GM19351 (cell line): Measurements from ENCODE around the gene CNIH3.
A peak's percentile ranks its signal among the peaks of the same experiment; 100 is the strongest.
"Not testable (repeated sequence)": the region's sequence is repeated elsewhere in the genome, so short reads cannot be mapped to it uniquely, and the experiment has no call there.

ENCODE experiments used
- ATAC-seq: cut with Tn5 transposase; IDR thresholded peaks from one replicate; pipeline ENCODE4 v1.9.1; 2021; ENCODE audit warnings: mild to moderate bottlenecking, moderate library complexity; ENCODE audit not compliant: unreplicated experiment

The CNIH3 gene

GRCh38 chr1:224684979-224685425 lies 68.9 kb downstream of the CNIH3 start:
- ATAC-seq: no peak

DNA sequence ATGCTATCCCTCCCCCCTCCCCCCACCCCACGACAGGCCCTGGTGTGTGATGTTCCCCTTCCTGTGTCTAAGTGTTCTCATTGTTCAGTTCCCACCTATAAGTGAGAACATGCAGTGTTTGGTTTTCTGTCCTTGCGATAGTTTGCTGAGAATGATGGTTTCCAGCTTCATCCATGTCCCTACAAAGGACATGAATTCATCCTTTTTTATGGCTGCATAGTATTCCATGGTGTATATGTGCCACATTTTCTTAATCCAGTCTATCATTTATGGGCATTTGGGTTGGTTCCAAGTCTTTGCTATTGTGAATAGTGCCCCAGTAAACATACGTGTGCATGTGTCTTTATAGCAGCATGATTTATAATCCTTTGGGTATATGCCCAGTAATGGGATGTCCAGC lies 70.0 kb downstream of the CNIH3 start:
- ATAC-seq: not testable (repeated sequence)

DNA sequence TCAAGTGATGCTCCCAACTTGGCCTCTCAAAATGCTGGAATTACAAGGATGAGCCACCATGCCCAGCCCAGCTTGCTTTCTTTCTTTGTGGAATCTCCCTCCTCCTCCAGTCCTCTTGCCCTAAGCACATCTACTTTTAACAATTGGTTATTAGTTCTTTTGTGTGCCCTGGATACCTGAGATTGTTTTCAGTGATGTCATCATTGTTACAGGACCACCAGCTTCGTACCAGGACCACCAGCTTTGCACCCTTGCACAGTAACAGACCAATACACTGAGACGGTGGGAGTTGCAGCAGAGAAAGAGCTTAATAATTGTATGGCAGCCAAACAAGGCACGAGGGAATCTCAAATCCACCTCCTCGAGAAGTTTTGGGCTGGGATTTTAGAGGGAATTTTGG lies 71.3 kb downstream of the CNIH3 start:
- ATAC-seq: no peak

- no peak for ATAC-seq
Measured at GRCh38 chr1:224689374-224689773, 73.3 kb downstream of the CNIH3 start.

GRCh38 chr1:224690576-224690975 lies 74.5 kb downstream of the CNIH3 start:
- no peak for ATAC-seq

DNA sequence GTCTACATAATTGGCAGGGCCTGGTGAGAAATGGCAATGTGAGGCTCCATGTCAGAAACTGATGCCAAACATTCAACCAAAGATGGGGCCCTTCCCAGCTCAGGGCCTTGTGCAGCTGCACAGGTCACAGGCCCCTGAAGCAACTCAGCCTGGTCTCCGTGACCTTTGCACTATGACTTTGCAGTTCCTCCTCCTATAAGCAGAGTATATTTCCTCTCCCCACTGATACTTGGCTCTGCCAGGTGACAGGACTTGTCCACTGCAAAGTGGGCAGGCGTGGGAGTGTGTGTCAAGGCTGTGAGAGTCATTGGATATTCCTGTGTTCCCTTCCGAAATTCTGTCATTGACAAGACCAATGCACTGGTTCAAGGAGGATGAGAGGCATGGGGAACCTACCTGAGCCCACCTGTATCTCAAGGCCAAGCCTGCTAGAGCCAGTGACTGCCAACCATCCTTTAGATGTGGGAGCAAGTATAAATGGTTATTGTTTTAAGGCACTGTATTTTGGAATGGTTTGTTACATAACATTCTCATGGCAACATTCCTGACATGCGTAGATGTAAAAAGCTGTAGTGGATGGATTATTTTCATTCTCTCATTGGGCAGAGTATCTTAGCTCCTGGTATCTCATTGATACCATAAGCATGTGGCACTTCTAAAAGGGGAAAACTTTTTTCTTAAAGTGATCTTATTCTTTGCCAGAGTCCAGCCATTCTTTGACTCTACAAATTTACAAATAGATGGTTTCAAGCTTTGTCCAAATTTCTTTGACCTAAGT lies 75.2 kb downstream of the CNIH3 start:
- ATAC-seq: no peak

GRCh38 chr1:224694969-224695368 lies 78.9 kb downstream of the CNIH3 start:
- no peak for ATAC-seq

DNA sequence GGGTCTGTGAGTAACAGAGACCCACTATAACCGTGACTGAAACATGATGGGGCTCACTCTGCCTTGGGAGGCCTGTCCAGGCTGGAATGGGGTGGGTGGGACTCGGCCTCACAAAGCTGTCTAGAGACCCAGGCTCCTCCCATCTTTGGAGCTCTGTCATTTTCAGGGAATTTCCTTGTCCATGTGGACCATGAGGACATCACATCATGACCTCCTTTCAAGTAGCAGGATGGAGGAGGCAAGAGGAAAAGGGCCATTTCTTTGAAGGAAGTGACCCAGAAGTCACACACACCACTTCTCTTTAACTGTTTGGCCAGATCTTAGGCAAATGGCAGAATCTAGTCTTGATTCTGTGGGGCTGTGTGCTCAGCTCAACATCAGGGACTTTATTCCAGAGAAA lies 79.9 kb downstream of the CNIH3 start:
- ATAC-seq: no peak

DNA sequence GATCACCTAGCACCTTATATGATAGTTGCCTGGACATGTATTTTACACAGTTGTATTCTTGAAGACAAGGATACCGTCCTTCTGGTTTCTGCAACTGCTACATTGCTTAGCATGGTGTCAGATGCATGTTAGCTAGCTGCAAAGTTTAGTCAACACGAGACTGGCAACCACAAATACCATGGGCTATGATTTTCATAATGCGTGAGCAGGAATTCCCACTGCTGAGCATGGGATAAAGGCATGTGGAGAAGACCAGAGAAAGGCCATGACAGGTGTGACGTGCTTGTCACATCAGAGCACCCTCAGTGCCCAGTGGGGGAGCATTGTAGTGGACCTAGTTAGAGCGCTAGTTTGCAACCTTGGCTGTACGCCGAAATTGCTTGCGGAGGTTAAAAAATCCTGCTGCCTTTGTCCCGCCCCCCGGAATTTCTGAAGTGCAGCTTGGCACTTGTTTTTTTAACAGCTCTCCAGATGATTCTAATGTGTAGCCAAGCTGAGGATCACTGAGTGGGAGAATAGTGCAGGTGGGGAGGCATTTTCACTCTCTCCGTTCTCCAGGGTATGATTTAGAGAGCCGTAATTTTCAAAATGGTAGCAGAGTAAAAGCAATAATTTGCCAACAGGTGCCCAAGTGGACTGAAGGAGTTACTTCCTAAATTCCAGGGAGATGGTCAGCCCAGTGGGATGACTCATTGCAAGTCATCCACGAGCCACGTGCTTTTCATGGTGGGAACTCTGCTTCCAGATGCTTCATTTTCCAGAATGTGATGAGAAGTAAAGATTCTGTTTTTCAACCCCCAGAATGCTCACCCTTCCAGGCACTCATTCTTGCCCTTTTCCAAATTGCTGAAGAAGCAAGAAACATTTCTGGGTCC lies 81.0 kb downstream of the CNIH3 start:
- no peak for ATAC-seq

DNA sequence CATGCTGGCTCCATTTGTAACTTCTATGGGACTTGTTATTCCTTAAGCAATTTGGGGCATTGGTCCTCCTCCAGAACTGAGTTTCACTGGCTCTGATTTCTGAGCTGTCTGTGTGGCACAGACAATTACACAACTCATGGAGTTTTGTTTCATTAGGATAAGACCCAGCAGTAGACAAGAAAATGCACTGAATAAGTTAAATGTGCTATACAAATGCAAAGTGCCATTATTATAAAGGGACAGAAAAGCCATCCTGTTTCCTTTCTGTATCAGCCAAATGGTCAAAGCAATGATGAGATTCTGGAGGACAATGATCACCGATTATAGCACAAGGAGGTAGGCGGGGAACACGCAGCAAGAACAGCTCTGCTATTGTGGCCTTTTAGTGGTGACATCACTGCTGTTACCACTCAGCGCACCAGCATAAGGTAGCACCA lies 81.9 kb downstream of the CNIH3 start:
- ATAC-seq: no peak

DNA sequence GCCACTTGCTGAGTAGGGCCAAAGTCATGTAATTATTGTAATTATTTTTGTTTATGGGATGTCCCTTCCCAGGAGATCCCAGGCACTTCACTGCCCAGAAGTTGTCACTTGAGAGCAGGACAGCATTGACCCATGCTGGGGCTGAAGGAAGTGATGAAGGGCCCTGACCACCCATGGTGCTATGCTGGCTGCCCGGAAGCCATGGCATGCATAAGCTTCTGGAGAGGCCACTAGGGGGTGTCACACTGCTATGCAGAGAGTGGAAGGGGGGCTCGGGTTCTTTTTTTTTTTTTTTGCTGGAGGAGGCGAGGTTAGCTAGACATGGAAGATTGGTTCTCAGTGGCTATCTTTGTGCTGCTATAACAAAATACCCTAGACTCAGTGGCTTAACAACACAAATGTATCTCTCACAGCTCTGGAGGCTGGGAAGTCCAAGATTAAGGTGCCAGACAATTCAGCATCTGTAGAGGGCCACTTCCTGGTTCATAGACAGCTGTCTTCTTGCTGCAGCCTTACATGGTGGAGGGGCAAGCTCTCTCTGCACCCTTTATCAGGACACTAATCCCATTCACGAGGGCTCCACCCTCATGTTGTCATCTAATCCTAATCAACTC lies 84.9 kb downstream of the CNIH3 start:
- ATAC-seq: peak; percentile 85

- no peak for ATAC-seq
Measured at GRCh38 chr1:224703702-224704101, 87.6 kb downstream of the CNIH3 start.

DNA sequence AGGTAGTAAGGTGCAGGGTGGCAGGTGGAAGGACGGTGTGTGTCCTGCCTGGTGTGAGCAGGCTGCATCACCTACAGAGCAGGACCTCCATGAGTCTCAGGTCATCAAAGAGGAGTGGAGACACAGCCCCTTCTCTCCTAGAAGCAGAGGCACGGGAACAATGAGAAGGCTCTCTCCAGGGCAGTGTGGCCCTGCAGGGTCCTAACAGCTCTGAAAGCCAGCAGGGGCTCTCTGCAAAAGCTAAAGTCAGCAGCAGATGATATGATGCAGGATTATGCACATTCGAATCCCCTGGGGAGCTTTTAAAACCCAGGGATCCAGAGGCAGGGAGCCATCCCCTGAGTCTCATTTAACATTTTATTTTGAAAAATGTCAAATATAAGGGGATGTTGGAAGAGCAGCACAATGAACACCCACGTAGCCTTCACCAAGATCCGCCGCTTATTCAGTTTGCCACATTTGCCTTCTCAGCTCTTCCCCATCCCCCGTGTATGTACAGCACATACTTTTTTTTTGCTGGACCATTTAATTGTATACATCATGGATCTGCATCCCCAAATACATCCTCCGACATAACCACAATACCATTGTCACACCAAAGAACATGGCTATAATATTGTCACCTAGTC lies 88.1 kb downstream of the CNIH3 start:
- ATAC-seq: no peak

DNA sequence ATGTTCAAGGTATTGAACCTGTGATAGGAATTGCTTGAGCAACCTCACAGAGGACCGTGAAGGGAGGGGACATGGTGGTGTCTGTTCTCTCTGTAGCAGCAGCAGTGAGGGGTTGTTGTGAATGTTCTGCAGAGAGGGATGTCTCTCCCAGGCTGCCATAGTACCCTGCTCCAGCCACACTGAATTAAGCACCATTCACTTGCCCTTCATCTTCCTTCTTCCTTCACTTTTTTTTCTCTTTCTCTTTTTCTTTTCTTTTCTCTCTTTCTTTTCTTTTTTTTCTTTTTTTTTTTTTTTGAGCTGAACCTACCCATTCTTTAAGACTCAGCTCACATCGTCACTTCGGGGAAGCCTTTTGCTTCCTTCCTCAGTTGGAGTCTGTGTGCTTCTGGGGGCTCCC lies 89.5 kb downstream of the CNIH3 start:
- ATAC-seq: no peak

- peak; percentile 67 for ATAC-seq
Measured at GRCh38 chr1:224707843-224708725, 92.0 kb downstream of the CNIH3 start.

- no peak for ATAC-seq
Measured at GRCh38 chr1:224710196-224710595, 94.1 kb downstream of the CNIH3 start.

- ATAC-seq: not testable (repeated sequence)
Measured at GRCh38 chr1:224711231-224711756, 95.2 kb downstream of the CNIH3 start.

GRCh38 chr1:224711876-224712275 lies 95.8 kb downstream of the CNIH3 start:
- no peak for ATAC-seq

DNA sequence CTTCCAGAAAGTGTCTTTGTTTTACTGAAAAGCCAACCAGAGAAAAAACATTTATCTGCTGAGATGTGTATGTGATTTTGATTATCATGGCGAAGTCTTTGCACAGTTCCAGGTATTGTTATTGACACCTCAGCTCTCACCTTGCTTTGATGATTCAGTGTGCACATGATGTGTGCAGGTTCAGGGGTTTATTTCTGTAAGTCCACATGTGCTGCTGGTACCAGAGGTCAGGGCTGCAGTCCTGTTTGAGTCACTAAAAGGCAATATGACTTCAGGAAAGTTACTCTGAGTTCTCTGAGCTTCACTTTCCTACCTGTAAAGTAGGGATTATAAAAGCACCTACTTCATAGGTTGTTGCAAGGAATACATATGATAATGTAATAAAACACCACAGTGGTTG lies 97.1 kb downstream of the CNIH3 start:
- no peak for ATAC-seq

GRCh38 chr1:224714553-224714952 lies 98.4 kb downstream of the CNIH3 start:
- no peak for ATAC-seq
